NCI-H446 treated with DMSO at 0.1 percent for 48 hours (cell line): Measurements from ENCODE around the gene STX12.
"Not testable (repeated sequence)": the region's sequence is repeated elsewhere in the genome, so short reads cannot be mapped to it uniquely, and the experiment has no call there.

Source experiments
- DNase-seq: peaks from one replicate; lab custom pipeline; 2025; lab: John Stamatoyannopoulos, UW

The STX12 gene

DNA sequence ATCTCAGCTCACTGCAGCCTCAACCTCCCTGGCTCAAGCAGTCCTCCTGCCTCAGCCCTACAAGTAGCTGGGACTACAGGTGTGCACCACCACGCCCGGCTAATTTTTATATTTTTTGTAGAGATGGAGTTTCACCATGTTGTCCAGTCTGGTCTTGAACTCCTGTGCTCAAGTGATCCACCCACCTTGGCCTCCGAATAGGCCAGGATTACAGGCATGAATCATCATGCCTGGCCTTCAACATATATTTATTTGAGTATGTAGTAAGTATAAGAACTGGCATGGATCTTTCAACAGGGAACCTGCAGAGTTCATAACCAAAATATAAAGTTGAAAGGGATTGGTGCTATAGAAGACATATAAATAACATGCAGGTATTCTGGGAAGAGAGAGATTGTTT, 2.3 kb downstream of the STX12 start:
- DNase-seq = not testable (repeated sequence)

- not testable (repeated sequence) for DNase-seq
Measured at GRCh38 chr1:27776276-27776675, 3.3 kb downstream of the STX12 start.

DNA sequence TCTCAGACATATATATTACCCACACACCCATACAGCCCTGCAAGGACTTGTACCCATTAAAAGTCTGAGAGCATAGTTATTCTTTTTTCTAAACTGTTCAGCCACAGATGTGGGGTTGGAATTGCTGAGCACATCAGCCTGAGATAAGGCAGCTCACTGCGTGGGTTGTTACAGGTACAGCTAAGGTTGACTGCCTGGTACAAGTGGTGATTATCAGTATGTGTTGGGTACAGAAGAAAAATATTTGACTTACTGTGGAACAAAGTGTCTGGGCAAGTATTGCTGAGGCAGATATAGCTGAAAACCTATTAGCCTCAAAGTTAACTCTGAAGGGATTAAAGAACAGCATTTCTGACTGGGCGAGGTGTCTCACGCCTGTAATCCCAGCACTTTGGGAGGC, 5.0 kb downstream of the STX12 start:
- no peak for DNase-seq

GRCh38 chr1:27779122-27779521, 6.1 kb downstream of the STX12 start:
- DNase-seq = no peak

DNA sequence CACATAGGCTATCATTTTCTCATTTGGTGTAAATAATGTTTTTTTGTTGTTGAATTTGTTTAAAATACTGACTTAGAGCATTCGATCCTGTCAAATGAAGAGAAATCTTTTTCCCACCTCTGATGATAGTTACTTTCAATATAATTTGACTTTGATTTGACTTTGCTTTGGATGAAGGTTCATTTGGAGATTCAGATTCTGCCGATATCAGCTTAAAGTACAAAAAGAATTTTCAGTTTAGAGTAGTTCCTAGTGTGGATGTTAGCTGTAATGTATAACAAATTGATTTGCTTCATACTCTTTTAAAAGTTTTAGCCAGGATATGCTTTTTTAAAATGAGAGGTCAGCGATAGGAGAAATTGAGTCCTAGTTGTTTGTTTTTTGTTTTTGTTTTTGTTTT, 9.9 kb downstream of the STX12 start:
- DNase-seq = no peak

- DNase-seq = no peak
Measured at GRCh38 chr1:27784700-27785099, 11.7 kb downstream of the STX12 start.

- DNase-seq = no peak
Measured at GRCh38 chr1:27785781-27786455, 12.9 kb downstream of the STX12 start.

DNA sequence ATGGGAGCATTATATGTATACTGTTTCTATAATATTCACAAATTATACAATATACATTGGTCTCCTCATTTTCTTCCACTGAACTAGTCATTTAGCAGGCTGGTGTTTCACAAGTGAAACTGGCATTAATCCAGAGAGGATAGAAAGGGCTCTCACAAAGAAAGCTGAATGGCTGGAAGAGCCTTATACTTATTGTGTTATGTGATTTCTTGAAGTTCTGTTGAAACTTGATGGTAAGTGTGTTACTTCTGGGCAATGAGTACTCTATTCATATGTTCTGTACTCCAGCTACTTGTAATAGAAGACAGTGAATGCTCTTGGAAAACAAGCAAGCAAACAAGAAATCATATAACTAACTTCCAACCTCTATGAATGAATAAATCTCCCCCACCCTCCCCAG, 14.9 kb downstream of the STX12 start:
- no peak for DNase-seq

DNA sequence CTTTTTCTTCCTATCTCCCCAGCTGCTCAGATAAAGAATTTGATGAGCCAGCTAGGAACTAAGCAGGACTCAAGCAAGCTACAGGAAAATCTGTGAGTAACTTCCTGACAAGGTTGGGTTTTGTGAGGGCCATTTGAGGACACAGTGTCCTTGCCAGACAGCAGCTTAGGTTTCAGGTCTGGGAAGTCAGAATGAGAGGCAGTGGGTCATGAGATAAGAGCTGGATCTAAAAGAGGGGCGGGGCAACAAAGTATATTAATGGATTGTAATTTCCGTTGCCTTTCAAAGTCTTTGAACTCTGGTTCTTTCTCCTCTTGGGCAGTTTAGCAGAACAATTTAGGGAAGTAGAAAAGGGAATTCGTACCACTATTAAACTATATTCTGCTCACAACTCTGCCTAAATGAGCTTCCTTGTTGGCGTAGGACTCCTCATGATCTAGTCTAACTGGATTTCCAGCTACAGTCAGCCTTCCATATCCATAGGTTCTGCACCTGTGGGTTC, 16.6 kb downstream of the STX12 start:
- no peak for DNase-seq

DNA sequence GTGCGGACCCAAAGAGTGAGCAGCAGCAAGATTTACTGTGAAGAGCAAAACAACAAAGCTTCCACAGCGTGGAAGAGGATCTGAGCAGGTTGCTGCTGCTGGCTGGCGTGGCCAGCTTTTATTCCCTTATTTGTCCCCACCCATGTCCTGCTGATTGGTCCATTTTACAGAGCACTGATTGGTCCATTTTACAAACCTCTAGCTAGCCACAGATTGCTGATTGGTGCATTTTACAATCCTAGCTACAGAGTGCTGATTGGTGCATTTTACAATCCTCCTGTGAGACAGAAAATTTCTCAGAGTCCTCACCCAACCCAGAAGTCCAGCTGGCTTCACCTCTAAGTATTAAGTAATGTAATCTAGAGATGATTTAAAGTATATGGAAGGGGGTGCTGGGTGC, 17.3 kb downstream of the STX12 start:
- DNase-seq = not testable (repeated sequence)

GRCh38 chr1:27795601-27796000, 22.6 kb downstream of the STX12 start:
- no peak for DNase-seq

- DNase-seq = no peak
Measured at GRCh38 chr1:27804791-27805190, 31.8 kb downstream of the STX12 start.

GRCh38 chr1:27806758-27807157, 33.7 kb downstream of the STX12 start:
- DNase-seq = no peak

DNA sequence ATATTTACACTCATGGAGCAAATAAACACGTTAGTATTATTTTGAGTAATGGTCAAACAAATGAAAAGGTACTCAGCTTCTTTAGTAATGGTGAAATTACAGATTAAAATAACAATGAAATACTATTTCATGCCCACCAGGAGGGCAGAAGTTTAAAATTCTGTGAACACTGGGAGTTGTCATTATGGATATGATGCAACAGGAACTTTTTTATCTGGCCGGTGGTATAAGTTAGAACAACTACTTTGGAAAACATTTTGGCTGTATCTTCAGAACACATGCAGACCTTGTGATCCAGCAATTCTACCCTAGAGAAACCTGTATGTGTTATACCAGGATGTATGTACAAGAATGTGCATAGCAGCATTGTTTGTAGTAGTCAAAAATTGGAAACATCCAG, 34.4 kb downstream of the STX12 start:
- DNase-seq = no peak

- not testable (repeated sequence) for DNase-seq
Measured at GRCh38 chr1:27808131-27808530, 35.1 kb downstream of the STX12 start.

DNA sequence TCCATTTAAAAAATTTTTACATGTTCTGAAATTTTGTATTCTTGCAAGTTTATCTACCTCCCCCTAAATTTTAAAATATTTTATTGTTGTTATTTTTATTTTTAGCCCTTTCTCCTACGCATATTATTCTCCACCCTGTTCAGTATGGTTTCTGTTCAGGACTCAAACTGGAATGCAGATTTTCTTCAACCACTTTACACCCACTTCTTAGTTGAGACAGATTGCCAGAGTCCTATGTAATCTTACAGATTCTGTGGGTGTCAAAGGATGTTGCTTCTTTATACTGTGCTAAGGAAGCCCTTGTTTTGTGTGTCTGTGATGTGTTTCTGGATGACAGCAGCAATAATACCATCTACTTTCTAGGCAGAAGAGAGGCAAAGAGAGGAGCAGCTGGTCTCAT, 36.9 kb downstream of the STX12 start:
- no peak for DNase-seq

DNA sequence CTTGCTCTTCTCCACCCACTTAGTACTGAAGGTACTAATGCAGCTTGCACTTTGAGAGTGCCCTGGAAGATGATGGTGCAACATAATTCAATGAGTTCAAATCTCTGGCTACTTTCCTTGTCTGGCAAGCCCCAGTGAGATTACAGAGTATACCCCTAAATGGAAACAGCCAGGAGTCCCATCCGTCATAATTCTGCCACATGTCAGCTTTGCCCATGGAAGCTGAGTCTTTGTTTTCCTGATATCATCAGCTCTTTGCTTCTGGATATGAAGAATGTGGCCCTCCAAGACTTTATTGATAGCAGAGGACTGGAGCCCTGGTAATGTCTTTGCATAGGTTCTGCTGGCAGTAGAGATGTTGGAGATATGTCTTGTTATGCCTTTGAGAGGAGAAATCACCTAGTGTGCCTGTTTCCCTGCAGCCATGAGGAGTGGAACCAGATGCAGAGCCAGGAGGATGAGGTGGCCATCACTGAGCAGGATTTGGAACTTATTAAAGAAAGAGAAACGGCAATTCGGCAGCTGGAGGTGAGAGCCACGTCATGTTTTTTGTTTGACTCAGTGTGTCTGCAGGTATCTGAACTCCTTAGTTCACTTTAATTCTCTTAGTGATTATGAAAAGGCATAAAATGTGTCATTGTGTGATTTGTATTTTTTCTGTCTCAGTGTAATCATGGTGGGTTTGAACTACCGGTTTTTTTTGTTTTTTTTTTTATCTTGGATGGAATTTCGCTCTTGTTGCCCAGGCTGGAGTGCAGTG, 38.9 kb downstream of the STX12 start:
- no peak for DNase-seq

DNA sequence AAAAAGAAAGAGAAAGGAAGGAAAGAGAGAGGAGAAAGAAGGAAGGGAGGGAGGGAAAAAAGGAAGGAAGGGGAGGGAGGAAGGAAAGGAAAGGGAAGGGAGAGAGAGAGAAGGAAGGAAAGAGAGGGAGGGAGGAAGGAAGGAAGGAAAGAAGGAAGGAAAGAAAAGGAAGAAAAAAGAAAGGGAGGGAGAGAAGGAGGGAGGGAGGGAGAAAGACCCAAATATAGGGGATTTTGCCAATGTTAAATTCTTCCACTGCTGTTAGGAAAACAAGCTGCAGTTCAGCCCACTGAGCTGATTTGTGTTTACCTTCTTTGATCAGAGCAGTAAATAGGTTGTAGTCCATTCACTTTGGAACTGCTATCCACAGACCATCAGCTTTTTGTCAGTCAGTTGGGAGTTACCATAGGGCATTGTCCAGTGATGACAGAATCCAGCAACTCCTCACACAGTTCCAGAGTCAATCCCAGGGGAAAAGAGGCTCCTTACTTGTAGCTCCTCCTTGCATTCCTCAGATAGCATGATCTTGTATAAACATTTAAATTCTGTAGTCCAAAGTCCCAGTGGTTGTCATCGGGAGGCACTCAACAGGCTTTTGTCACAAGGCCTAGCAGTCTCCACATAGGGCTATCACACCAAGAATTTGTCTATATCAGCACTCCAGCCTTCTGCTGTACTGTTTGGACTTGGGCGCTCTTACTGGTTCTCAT, 44.1 kb downstream of the STX12 start:
- no peak for DNase-seq

GRCh38 chr1:27821761-27822315, 48.8 kb downstream of the STX12 start:
- no peak for DNase-seq

DNA sequence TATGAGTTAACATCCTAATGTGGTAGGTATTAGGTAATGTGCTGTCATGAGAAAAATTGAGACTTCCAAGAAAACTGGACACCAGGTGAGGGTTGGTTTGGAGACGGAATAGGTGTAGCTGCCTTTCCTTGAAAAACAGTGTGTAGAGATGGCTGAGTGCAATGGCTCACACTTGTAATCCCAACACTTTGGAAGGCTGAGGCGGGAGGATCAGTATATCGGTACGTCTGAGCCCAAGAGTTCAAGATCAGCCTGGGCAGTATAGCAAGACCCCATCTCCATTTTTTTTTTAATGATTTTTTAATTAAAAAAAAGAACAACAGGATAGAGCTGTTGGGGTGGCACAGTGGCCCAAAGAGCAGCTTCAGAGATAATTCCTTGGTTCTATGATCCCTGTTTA, 50.8 kb downstream of the STX12 start:
- DNase-seq = no peak

GRCh38 chr1:27824411-27824810, 51.4 kb downstream of the STX12 start:
- DNase-seq = no peak

- DNase-seq = not testable (repeated sequence)
Measured at GRCh38 chr1:27829339-27829960, 56.4 kb downstream of the STX12 start.
